ENCODE measurements around the gene KRTAP4-6.
"Not testable (repeated sequence)": the region's sequence is repeated elsewhere in the genome, so short reads cannot be mapped to it uniquely, and the experiment has no call there.

Gene KRTAP4-6

GRCh38 chr17:41160648-41161047 lies 20.3 kb upstream of the KRTAP4-6 start, which contains the start of gene KRTAP4-4:
Gene KRTAP4-4, minus strand, starts transcription at chr17:41160748. Its CDS starts 57 bp downstream, at chr17:41160691.
- TF ChIP-seq GATA3 (IDR thresholded peaks at IDR 0.05; ENCODE audit: low read depth, low read length) (no peak), GATA2 (IDR thresholded peaks at IDR 0.05; ENCODE audit: low read depth, low read length) (no peak)

GRCh38 chr17:41153856-41154255 lies 13.5 kb upstream of the KRTAP4-6 start:
- TF ChIP-seq GATA3 (IDR thresholded peaks at IDR 0.05; ENCODE audit: low read depth, low read length) (no peak), GATA2 (IDR thresholded peaks at IDR 0.05; ENCODE audit: low read depth, low read length) (no peak)

GRCh38 chr17:41151525-41151924 lies 11.2 kb upstream of the KRTAP4-6 start:
- TF ChIP-seq GATA2 (IDR thresholded peaks at IDR 0.05; ENCODE audit: low read depth, low read length) (no peak), GATA3 (IDR thresholded peaks at IDR 0.05; ENCODE audit: low read depth, low read length) (no peak)

GRCh38 chr17:41150026-41150425 lies 9.7 kb upstream of the KRTAP4-6 start:
- no peak for TF ChIP-seq GATA3 (IDR thresholded peaks at IDR 0.05; ENCODE audit: low read depth, low read length)
- no peak for TF ChIP-seq GATA2 (IDR thresholded peaks at IDR 0.05; ENCODE audit: low read depth, low read length)

- TF ChIP-seq GATA3 (IDR thresholded peaks at IDR 0.05; ENCODE audit: low read depth, low read length) (no peak), GATA2 (IDR thresholded peaks at IDR 0.05; ENCODE audit: low read depth, low read length) (no peak)
These were observed 9.3 kb upstream of the KRTAP4-6 start, which contains the start of gene KRTAP4-5 for GRCh38 chr17:41149652-41149985. Gene KRTAP4-5, minus strand, starts transcription at chr17:41149825. Its CDS starts 58 bp downstream, at chr17:41149767.

- TF ChIP-seq GATA2 (IDR thresholded peaks at IDR 0.05; ENCODE audit: low read depth, low read length) (no peak), GATA3 (IDR thresholded peaks at IDR 0.05; ENCODE audit: low read depth, low read length) (no peak)
These were observed 7.3 kb upstream of the KRTAP4-6 start for GRCh38 chr17:41147531-41148204.

- TF ChIP-seq GATA3 (IDR thresholded peaks at IDR 0.05; ENCODE audit: low read depth, low read length): no peak
- no peak for TF ChIP-seq GATA2 (IDR thresholded peaks at IDR 0.05; ENCODE audit: low read depth, low read length)
These were observed 4.9 kb upstream of the KRTAP4-6 start for GRCh38 chr17:41145261-41145660.

- TF ChIP-seq GATA3 (IDR thresholded peaks at IDR 0.05; ENCODE audit: low read depth, low read length) (no peak), GATA2 (IDR thresholded peaks at IDR 0.05; ENCODE audit: low read depth, low read length) (no peak)
These were observed 4.5 kb upstream of the KRTAP4-6 start for GRCh38 chr17:41144846-41145245.

GRCh38 chr17:41141361-41141760 lies 1.0 kb upstream of the KRTAP4-6 start:
- TF ChIP-seq GATA2 (IDR thresholded peaks at IDR 0.05; ENCODE audit: low read depth, low read length) (no peak), GATA3 (IDR thresholded peaks at IDR 0.05; ENCODE audit: low read depth, low read length) (no peak)

- TF ChIP-seq GATA3 (IDR thresholded peaks at IDR 0.05; ENCODE audit: low read depth, low read length): no peak
- no peak for TF ChIP-seq GATA2 (IDR thresholded peaks at IDR 0.05; ENCODE audit: low read depth, low read length)
These were observed 6.2 kb downstream of the KRTAP4-6 start for GRCh38 chr17:41133880-41134735.

GRCh38 chr17:41131979-41132378 lies 8.4 kb downstream of the KRTAP4-6 start:
- TF ChIP-seq GATA2 (IDR thresholded peaks at IDR 0.05; ENCODE audit: low read depth, low read length) (no peak), GATA3 (IDR thresholded peaks at IDR 0.05; ENCODE audit: low read depth, low read length) (no peak)

GRCh38 chr17:41127371-41127770 lies 13.0 kb downstream of the KRTAP4-6 start:
- TF ChIP-seq GATA2 (IDR thresholded peaks at IDR 0.05; ENCODE audit: low read depth, low read length) (no peak), GATA3 (IDR thresholded peaks at IDR 0.05; ENCODE audit: low read depth, low read length) (no peak)

GRCh38 chr17:41126412-41126811 lies 13.9 kb downstream of the KRTAP4-6 start:
- no peak for TF ChIP-seq GATA3 (IDR thresholded peaks at IDR 0.05; ENCODE audit: low read depth, low read length)
- TF ChIP-seq GATA2 (IDR thresholded peaks at IDR 0.05; ENCODE audit: low read depth, low read length): no peak

- TF ChIP-seq GATA2 (IDR thresholded peaks at IDR 0.05; ENCODE audit: low read depth, low read length): no peak
- TF ChIP-seq GATA3 (IDR thresholded peaks at IDR 0.05; ENCODE audit: low read depth, low read length): no peak
These were observed 15.3 kb downstream of the KRTAP4-6 start for GRCh38 chr17:41125064-41125463.

GRCh38 chr17:41123991-41124371 lies 16.4 kb downstream of the KRTAP4-6 start, which contains the start of gene KRTAP4-12:
Gene KRTAP4-12, minus strand, starts transcription at chr17:41124182. Its CDS starts 60 bp downstream, at chr17:41124122.
- TF ChIP-seq GATA3, GATA2 (IDR thresholded peaks at IDR 0.05; ENCODE audit: low read depth, low read length): not testable (repeated sequence)

All from SH-SY5Y (cell line).